Thyroid gland (tissue), 4 donors: ENCODE results near the gene FRYL. TPM values are rescaled to one million over a fixed set of nuclear protein-coding genes. Genes with fewer than 3 reads are reported as not detected.

ENCODE experiments used
- DNase-seq, 2 donors: peaks; one replicate each; pipeline ENCODE4 v3.0.0-alpha.2; 2019
- H3K27ac ChIP-seq, 3 donors: fragments of 200-600 bp; sonication (generic); 1 replicate in 2 of 3; 2 replicates in 1 of 3; pipeline ENCODE4 v1.5.1; 2016 to 2019; ENCODE audit warnings: mild to moderate bottlenecking in 1 of 3, moderate library complexity in 1 of 3
- H3K27me3 ChIP-seq: fragments of 200-600 bp; sonication (generic); one replicate; pipeline ENCODE4 v1.5.1; 2019
- H3K36me3 ChIP-seq, 2 donors: fragments of 200-600 bp; sonication (generic); one replicate each; pipeline ENCODE4 v1.5.1; 2016 to 2019
- H3K4me1 ChIP-seq, 2 donors: fragments of 200-600 bp; sonication (generic); one replicate each; pipeline ENCODE4 v1.5.1; 2017 to 2019
- H3K4me3 ChIP-seq, 3 donors: fragments of 200-600 bp; sonication (generic); replicated peaks in 1 of 3; 1 replicate in 2 of 3; 2 replicates in 1 of 3; pipeline ENCODE4 v1.5.1; 2016; ENCODE audit warnings: mild to moderate bottlenecking in 1 of 3
- H3K9me3 ChIP-seq: fragments of 200-600 bp; sonication (generic); one replicate; pipeline ENCODE4 v1.5.1; 2017
- POLR2A ChIP-seq, 2 donors: fragments of 450-650 bp; IDR thresholded peaks; one replicate each; pipeline ENCODE4 v1.6.1; 2017; ENCODE audit warnings: antibody characterized with exemption in 2 of 2, mild to moderate bottlenecking in 2 of 2, moderate library complexity in 1 of 2
- WGBS, 2 donors: methylation state at CpG; one replicate each; pipeline ENCODE4 v1.1.5; 2017; 5-methylcytosine and 5-hydroxymethylcytosine counted together
- intact Hi-C: fragments of 100-400 bp; cut with DNase I; formaldehyde crosslinking; loops from one replicate; pipeline ENCODE4 v1.15.1; 2023
- total RNA-seq, 4 donors: library from RNA; depleted of rRNA; stranded (reverse); fragments of >200 nt; gene quantifications; one replicate each; pipeline ENCODE4 v1.2.3, GENCODE V29; 2016
- TF ChIP-seq, protein P1 (sequence below), 6 experiments: fragments of 200-600 bp in 3 of 6; fragments of 450-650 bp in 3 of 6; sonication (generic) in 3 of 6; IDR thresholded peaks; one replicate each; pipeline ENCODE4 v1.5.1; 2016 to 2019; ENCODE audit warnings: antibody characterized with exemption in 6 of 6, mild to moderate bottlenecking in 2 of 6, inconsistent platforms in 1 of 6, moderate library complexity in 1 of 6

The FRYL gene
- total RNA-seq, 4 donors from 2014 or later, result 48.7 to 90.4 (median 67.8) TPM

DNA sequence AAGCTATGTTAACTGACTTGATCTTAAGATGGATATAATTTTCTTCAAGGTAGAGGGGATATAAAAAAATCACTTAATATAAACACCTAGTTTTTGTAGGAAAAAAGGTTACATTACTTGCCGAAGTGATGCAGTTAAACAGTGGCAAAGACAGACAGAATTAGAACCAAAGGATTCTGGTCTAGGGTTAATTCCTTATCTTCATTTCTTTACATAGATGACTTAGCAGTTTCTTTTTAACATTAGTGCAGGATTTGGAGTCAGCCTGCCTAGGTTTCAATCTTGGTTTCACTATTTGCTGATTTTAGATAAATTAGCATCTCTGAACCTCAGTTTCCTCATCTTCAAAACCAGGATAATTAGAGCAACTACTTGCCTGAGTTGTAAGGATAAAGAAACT lies 275.7 kb downstream of the FRYL start:
- intact Hi-C loops, result no loop called here
- no peak for TF ChIP-seq POLR2A (IDR thresholded peaks at IDR 0.05)
- TF ChIP-seq, protein P1, sequence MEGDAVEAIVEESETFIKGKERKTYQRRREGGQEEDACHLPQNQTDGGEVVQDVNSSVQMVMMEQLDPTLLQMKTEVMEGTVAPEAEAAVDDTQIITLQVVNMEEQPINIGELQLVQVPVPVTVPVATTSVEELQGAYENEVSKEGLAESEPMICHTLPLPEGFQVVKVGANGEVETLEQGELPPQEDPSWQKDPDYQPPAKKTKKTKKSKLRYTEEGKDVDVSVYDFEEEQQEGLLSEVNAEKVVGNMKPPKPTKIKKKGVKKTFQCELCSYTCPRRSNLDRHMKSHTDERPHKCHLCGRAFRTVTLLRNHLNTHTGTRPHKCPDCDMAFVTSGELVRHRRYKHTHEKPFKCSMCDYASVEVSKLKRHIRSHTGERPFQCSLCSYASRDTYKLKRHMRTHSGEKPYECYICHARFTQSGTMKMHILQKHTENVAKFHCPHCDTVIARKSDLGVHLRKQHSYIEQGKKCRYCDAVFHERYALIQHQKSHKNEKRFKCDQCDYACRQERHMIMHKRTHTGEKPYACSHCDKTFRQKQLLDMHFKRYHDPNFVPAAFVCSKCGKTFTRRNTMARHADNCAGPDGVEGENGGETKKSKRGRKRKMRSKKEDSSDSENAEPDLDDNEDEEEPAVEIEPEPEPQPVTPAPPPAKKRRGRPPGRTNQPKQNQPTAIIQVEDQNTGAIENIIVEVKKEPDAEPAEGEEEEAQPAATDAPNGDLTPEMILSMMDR (IDR thresholded peaks at IDR 0.05), result no peak
- Histone ChIP-seq H3K36me3 (peaks cover under 1 to 11% of the 10 kb centered on the region in 2 donors), H3K27me3 (no peaks in the 10 kb centered on the region), H3K4me1 (no peaks in the 10 kb centered on the region), H3K27ac (no peak overlapping the region), H3K9me3 (no peaks in the 10 kb centered on the region), H3K4me3 (no peak overlapping the region)
- 88 to 100% methylated on average over 1 of the region's 1 CpG for WGBS, 2 donors
- DNase-seq, result no peak

DNA sequence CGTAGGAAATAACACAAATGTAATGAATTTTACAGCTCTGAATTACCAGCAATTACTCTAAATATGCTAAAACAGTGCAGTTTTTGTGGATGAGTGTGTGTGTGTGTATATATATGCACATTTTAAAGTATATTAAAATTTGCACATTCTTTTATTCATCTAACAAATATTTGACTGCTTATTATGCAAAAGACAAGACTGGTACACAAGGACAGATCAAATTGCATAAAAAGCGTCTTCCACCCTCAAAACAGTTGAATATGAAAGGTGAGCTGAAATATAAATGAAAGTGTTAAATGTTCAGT lies 276.1 kb downstream of the FRYL start:
- TF ChIP-seq, protein P1 (IDR thresholded peaks at IDR 0.05), result no peak
- no peak for TF ChIP-seq POLR2A (IDR thresholded peaks at IDR 0.05)
- intact Hi-C loops, result no loop called here
- Histone ChIP-seq H3K9me3 (no peaks in the 10 kb centered on the region), H3K4me3 (no peak overlapping the region), H3K36me3 (peaks cover 4 to 13% of the 10 kb centered on the region in 2 donors), H3K27ac (no peak overlapping the region), H3K27me3 (no peaks in the 10 kb centered on the region), H3K4me1 (no peaks in the 10 kb centered on the region)
- DNase-seq, result no peak
- 96 to 97% methylated on average over 2 of the region's 2 CpGs for WGBS, 2 donors

DNA sequence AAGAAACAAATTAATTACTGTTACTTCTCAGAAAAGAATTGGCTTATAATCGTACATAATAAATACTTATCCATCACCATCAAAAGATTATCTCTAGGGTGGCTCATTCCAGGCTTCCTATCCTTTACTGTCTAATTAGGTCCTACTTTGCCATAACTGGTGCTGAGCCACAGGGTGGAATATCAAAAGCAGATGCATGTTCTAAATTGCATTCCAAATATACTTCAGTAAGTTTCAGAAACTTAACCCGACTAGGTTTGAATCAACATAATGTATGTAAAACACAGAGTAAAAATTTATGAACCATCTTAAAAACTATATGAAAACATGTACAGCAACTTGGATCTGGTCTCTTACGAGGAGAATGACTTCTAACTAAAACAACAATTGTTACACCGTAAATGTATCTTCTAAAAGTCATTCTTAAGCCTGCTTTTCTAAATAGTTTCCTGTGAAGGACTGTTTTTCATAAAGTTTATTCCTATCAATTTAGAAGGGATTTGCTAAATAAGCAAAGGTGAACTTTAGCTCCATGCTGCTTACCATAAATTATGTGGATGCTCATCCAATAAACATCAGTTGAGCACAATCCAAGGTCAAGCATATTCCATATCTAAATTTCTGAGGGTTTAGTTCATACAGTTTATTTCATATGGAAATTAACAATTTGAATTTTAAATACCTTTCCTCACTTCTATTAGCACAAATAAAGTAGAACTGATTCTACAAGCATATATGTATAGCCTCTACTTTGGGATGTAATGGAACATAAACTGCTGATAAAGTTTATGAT lies 276.6 kb downstream of the FRYL start:
- WGBS, 2 donors, result 65 to 71% methylated on average over 4 of the region's 4 CpGs
- DNase-seq, result no peak
- Histone ChIP-seq H3K27me3 (no peaks in the 10 kb centered on the region), H3K4me1 (no peaks in the 10 kb centered on the region), H3K27ac (no peak overlapping the region), H3K36me3 (peaks cover 8 to 16% of the 10 kb centered on the region in 2 donors), H3K9me3 (no peaks in the 10 kb centered on the region), H3K4me3 (no peak overlapping the region)
- intact Hi-C loops, result no loop called here
- TF ChIP-seq POLR2A (IDR thresholded peaks at IDR 0.05), result no peak
- TF ChIP-seq, protein P1 (IDR thresholded peaks at IDR 0.05), result no peak

DNA sequence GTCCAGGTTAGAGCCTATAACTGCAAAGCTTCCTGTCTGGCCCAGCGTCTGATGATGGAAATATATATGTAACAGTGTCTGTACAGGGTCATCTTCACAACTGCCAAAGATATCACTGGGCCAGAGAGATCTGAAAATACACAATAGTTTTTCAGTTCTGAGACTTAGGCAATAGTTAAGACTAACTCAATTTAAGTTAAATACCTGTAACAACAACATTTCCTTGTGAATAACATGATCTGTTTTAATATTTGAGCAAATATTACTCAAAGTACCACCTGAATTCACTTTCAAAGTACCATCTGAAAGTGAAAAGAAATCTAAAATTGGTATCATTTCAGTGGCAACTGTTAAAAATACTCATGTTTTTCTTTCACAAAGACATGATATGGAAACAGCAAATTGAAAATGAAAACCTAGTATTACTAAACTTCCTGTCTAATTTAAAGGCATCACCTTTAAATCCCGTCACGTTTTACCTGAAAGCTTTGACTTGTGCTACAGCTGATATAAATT lies 280.5 kb downstream of the FRYL start:
- H3K27ac ChIP-seq, result no peak overlapping the region
- H3K27me3 ChIP-seq, result no peaks in the 10 kb centered on the region
- no peaks in the 10 kb centered on the region for H3K4me1 ChIP-seq
- no peak for TF ChIP-seq POLR2A (IDR thresholded peaks at IDR 0.05)
- TF ChIP-seq, protein P1 (IDR thresholded peaks at IDR 0.05), result no peak
- DNase-seq, result no peak
- H3K4me3 ChIP-seq, result no peak overlapping the region
- intact Hi-C loops, result no loop called here
- no peaks in the 10 kb centered on the region for H3K9me3 ChIP-seq
- WGBS, 2 donors, result 90 to 92% methylated on average over 3 of the region's 3 CpGs
- H3K36me3 ChIP-seq, result peaks cover 7 to 8% of the 10 kb centered on the region in 2 donors

DNA sequence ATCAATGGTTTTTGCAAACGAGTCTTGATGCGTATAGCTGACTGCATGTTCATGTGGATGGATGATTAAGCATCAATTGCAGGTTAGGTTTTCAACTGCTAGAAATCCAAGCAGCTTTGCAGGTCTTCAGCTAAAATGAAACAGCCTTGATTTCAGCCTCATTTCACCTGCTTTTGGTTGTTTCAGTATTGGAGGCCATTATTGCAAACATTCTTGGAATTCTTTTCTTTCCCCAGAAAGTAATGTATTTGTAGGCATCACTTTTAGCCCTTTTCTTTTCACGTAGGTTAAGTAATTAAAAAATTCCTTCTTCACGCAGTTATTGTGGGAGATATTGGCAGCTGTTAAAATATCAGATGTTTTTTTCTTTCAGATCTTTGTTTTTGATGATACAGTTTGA lies 281.2 kb downstream of the FRYL start:
- no peak for DNase-seq
- no peaks in the 10 kb centered on the region for H3K4me1 ChIP-seq
- 92 to 94% methylated on average over 4 of the region's 4 CpGs for WGBS, 2 donors
- no peak overlapping the region for H3K4me3 ChIP-seq
- intact Hi-C loops, result no loop called here
- H3K9me3 ChIP-seq, result no peaks in the 10 kb centered on the region
- H3K27ac ChIP-seq, result no peak overlapping the region
- no peaks in the 10 kb centered on the region for H3K27me3 ChIP-seq
- peaks cover 7 to 8% of the 10 kb centered on the region in 2 donors for H3K36me3 ChIP-seq
- TF ChIP-seq, protein P1 (IDR thresholded peaks at IDR 0.05), result no peak
- no peak for TF ChIP-seq POLR2A (IDR thresholded peaks at IDR 0.05)
